ENCODE results near the gene CLEC4E.

DNA sequence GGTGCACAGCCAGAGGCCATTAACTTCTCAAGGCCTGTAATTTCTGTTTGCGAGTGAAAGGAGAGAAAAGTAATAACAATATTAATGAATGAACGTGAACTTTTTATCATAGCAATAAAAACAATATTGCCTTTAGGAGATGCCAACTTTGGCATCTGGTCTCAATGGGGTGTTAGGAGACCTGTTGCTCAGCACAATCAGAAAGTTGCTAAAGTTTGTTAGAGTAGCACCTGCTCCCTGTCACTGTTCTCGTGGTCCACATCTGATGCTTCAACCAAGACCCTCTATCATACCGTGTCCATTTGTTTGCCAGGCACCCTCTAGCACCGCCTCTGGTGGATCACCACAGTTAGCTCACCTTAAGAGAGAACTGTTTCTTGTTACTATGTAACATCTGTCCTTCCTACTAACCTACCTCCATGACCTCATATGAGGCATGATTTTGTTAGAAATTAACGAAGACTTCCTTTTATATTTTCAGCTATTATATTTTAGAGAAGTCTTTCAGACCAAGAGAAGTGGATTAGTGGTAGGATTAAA lies 12.5 kb upstream of the CLEC4E start:
- no peak for TF ChIP-seq RAD21 (IDR thresholded peaks at IDR 0.05; ENCODE audit: low read length)
- TF ChIP-seq, protein P1, sequence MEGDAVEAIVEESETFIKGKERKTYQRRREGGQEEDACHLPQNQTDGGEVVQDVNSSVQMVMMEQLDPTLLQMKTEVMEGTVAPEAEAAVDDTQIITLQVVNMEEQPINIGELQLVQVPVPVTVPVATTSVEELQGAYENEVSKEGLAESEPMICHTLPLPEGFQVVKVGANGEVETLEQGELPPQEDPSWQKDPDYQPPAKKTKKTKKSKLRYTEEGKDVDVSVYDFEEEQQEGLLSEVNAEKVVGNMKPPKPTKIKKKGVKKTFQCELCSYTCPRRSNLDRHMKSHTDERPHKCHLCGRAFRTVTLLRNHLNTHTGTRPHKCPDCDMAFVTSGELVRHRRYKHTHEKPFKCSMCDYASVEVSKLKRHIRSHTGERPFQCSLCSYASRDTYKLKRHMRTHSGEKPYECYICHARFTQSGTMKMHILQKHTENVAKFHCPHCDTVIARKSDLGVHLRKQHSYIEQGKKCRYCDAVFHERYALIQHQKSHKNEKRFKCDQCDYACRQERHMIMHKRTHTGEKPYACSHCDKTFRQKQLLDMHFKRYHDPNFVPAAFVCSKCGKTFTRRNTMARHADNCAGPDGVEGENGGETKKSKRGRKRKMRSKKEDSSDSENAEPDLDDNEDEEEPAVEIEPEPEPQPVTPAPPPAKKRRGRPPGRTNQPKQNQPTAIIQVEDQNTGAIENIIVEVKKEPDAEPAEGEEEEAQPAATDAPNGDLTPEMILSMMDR (conservative IDR thresholded peaks at IDR 0.05; ENCODE audit: low read depth, low read length) = no peak
- no peak for TF ChIP-seq BHLHE40 (IDR thresholded peaks at IDR 0.05; ENCODE audit: low read depth, low read length)
- TF ChIP-seq CHD1 (IDR thresholded peaks at IDR 0.05; ENCODE audit: low read depth, low read length) = no peak
- no peak for TF ChIP-seq POLR2A (IDR thresholded peaks at IDR 0.05; ENCODE audit: low read depth, low read length)

Data from IMR-90 (cell line).